Loucy (cell line): ENCODE results near the gene COL4A3.
A peak's percentile ranks its signal among the peaks of the same experiment; 100 is the strongest.

Experiments used
- CTCF ChIP-seq: fragments of 200-600 bp; sonication (generic); conservative IDR thresholded peaks from 2 replicates; pipeline ENCODE4 v1.5.1; 2014; ENCODE audit warnings: mild to moderate bottlenecking, antibody characterized with exemption, low read length
- EZH2phosphoT487 ChIP-seq: fragments of 200-600 bp; IDR thresholded peaks from 2 replicates; pipeline ENCODE4 v1.6.1; 2018; ENCODE audit warnings: antibody characterized with exemption, mild to moderate bottlenecking, moderate library complexity, borderline replicate concordance

DNA sequence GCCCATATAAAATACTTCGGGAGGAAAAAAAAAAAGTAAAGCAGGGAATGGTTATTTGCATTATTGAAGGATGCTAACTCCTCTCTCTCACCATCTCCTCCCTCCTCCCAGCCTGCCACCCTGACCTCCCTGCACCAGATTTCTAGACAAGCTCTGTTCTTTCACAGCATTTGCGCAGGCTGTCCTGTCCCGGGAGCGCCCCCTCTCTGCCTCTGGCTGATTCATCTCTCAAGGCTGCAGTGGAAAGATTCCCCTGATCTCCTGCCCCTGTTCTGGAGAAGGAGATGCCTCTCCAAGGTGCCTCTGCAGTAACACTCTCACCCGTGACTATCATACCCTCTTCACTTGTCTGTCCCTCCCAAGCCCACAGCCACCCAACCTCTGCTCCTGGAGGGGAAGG lies 38.9 kb upstream of the COL4A3 start:
- TF ChIP-seq CTCF (peak; percentile 52), EZH2phosphoT487 (no peak)
